HepG2 (cell line): ENCODE results near the gene COL18A1. TPM values are rescaled to one million over a fixed set of nuclear protein-coding genes. Genes with fewer than 3 reads are reported as not detected.
A peak's percentile ranks its signal among the peaks of the same experiment; 100 is the strongest.

ENCODE experiments used
- ATAD3A ChIP-seq: sonication (generic); formaldehyde crosslinking; IDR thresholded peaks from 2 replicates; pipeline ENCODE4 v1.4.0; 2020; ENCODE audit warnings: missing genetic modification reagents
- CEBPB ChIP-seq: IDR thresholded peaks from 2 replicates; pipeline ENCODE4 v1.6.1; 2011; ENCODE audit warnings: low read depth, low read length, improper control_type of control experiment, borderline replicate concordance
- CENPT ChIP-seq: sonication (generic); formaldehyde crosslinking; IDR thresholded peaks from 2 replicates; pipeline ENCODE4 v1.8.0; 2022; ENCODE audit warnings: low read depth, mild to moderate bottlenecking, moderate library complexity, missing genetic modification reagents
- CHD2 ChIP-seq: IDR thresholded peaks from 2 replicates; pipeline ENCODE4 v1.6.1; 2011; ENCODE audit warnings: low read depth, low read length, improper control_type of control experiment
- DR1 ChIP-seq: sonication (generic); formaldehyde crosslinking; IDR thresholded peaks from 2 replicates; pipeline ENCODE4 v1.8.0; 2021; ENCODE audit warnings: mild to moderate bottlenecking, missing genetic modification reagents, inconsistent platforms
- EEA1 ChIP-seq: sonication (generic); formaldehyde crosslinking; IDR thresholded peaks from 2 replicates; pipeline ENCODE4 v1.5.1; 2020; ENCODE audit warnings: mild to moderate bottlenecking, missing genetic modification reagents, borderline replicate concordance
- ERF ChIP-seq: IDR thresholded peaks from 2 replicates; pipeline ENCODE4 v1.6.1; 2018; ENCODE audit warnings: missing biosample characterization, missing genetic modification reagents
- FOXO1 ChIP-seq: sonication (generic); formaldehyde crosslinking; IDR thresholded peaks from 2 replicates; pipeline ENCODE4 v1.4.0; 2020; ENCODE audit warnings: missing genetic modification reagents
- KDM3A ChIP-seq: IDR thresholded peaks from 2 replicates; pipeline ENCODE4 v1.6.1; 2018; ENCODE audit warnings: low read depth, missing compliant biosample characterization
- KMT2A ChIP-seq: sonication (generic); formaldehyde crosslinking; IDR thresholded peaks from 2 replicates; pipeline ENCODE4 v1.4.0; 2020; ENCODE audit warnings: missing genetic modification reagents
- RAD51 ChIP-seq: fragments of 450-650 bp; IDR thresholded peaks from 2 replicates; pipeline ENCODE4 v1.6.1; 2016; ENCODE audit warnings: borderline replicate concordance
- SNAPC2 ChIP-seq: sonication (generic); formaldehyde crosslinking; IDR thresholded peaks from 2 replicates; pipeline ENCODE4 v1.8.1; 2022; ENCODE audit warnings: mild to moderate bottlenecking, missing genetic modification reagents
- UBTF ChIP-seq: sonication (generic); formaldehyde crosslinking; IDR thresholded peaks from 2 replicates; pipeline ENCODE4 v1.4.0; 2020; ENCODE audit warnings: mild to moderate bottlenecking, missing genetic modification reagents
- WIZ ChIP-seq: sonication (generic); formaldehyde crosslinking; IDR thresholded peaks from 2 replicates; pipeline ENCODE4 v1.5.1; 2020; ENCODE audit warnings: mild to moderate bottlenecking, missing genetic modification reagents
- ZBTB20 ChIP-seq: sonication (generic); formaldehyde crosslinking; IDR thresholded peaks from 2 replicates; pipeline ENCODE4 v1.8.1; 2023; ENCODE audit warnings: missing genetic modification reagents, low read depth, mild to moderate bottlenecking, borderline replicate concordance
- ZHX1 ChIP-seq: sonication (generic); formaldehyde crosslinking; IDR thresholded peaks from 2 replicates; pipeline ENCODE4 v1.8.1; 2022; ENCODE audit warnings: low read depth, mild to moderate bottlenecking, missing genetic modification reagents
- ZNF12 ChIP-seq: sonication (generic); formaldehyde crosslinking; IDR thresholded peaks from 2 replicates; pipeline ENCODE4 v1.5.0; 2020; ENCODE audit warnings: missing genetic modification reagents
- ZNF354B ChIP-seq: sonication (generic); formaldehyde crosslinking; IDR thresholded peaks from 2 replicates; pipeline ENCODE4 v1.8.0; 2022; ENCODE audit warnings: mild to moderate bottlenecking, missing genetic modification reagents
- ZNF451 ChIP-seq: sonication (generic); formaldehyde crosslinking; IDR thresholded peaks from 2 replicates; pipeline ENCODE4 v1.5.0; 2020; ENCODE audit warnings: mild to moderate bottlenecking, missing genetic modification reagents
- polyA plus RNA-seq, 8 experiments: library from polyadenylated mRNA; depleted of rRNA in 3 of 8; stranded (reverse) in 7 of 8; unstranded in 1 of 8; fragments of >200 nt; fragmentation: Illumina TruSeq in 4 of 8; extraction: Trizol in 4 of 8; gene quantifications; 2 replicates each; pipeline versions ENCODE4 v1.2.1 to v1.2.3, GENCODE V29; 2011 to 2016; ENCODE audit warnings: low read depth in 4 of 8, missing spikeins in 1 of 8, mixed read lengths in 1 of 8; ENCODE audit not compliant: insufficient read depth in 1 of 8
- total RNA-seq, 5 experiments: library from RNA; depleted of rRNA; stranded (reverse); fragments of >200 nt; fragmentation: Illumina TruSeq; extraction: Trizol; gene quantifications; 2 replicates each; pipeline ENCODE4 v1.2.3, GENCODE V29; 2016; ENCODE audit warnings: low read depth in 1 of 5
- TF ChIP-seq, protein P1 (sequence below): sonication (generic); formaldehyde crosslinking; IDR thresholded peaks from 2 replicates; pipeline ENCODE4 v1.5.0; 2020; ENCODE audit warnings: missing genetic modification reagents
- TF ChIP-seq, protein P2 (sequence below): sonication (generic); formaldehyde crosslinking; IDR thresholded peaks from 2 replicates; pipeline ENCODE4 v1.4.0; 2020; ENCODE audit warnings: missing genetic modification reagents; ENCODE audit errors: not compliant biosample characterization

The COL18A1 gene
- total and polyA plus RNA-seq, 2 of the 13 experiments (the other 11 are each of a cell fraction or from before 2014, with no cell fraction given): 79.0 to 102 TPM

- TF ChIP-seq UBTF: peak; percentile 67; the same call in 1 of the 2 replicates
- TF ChIP-seq ZNF354B (CRISPR knock-in tag): no peak
- TF ChIP-seq, protein P1, sequence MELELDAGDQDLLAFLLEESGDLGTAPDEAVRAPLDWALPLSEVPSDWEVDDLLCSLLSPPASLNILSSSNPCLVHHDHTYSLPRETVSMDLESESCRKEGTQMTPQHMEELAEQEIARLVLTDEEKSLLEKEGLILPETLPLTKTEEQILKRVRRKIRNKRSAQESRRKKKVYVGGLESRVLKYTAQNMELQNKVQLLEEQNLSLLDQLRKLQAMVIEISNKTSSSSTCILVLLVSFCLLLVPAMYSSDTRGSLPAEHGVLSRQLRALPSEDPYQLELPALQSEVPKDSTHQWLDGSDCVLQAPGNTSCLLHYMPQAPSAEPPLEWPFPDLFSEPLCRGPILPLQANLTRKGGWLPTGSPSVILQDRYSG: no peak
- no peak for TF ChIP-seq KMT2A (CRISPR knock-in tag)
- TF ChIP-seq WIZ (CRISPR knock-in tag): no peak; the same call in 1 of the 2 replicates
- TF ChIP-seq ATAD3A (CRISPR knock-in tag): no peak
- no peak for TF ChIP-seq CEBPB
- TF ChIP-seq DR1 (CRISPR knock-in tag): no peak
- TF ChIP-seq, protein P2, sequence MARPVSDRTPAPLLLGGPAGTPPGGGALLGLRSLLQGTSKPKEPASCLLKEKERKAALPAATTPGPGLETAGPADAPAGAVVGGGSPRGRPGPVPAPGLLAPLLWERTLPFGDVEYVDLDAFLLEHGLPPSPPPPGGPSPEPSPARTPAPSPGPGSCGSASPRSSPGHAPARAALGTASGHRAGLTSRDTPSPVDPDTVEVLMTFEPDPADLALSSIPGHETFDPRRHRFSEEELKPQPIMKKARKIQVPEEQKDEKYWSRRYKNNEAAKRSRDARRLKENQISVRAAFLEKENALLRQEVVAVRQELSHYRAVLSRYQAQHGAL (CRISPR knock-in tag): no peak
- TF ChIP-seq SNAPC2: no peak
- TF ChIP-seq KDM3A (CRISPR knock-in tag): no peak; the same call in 1 of the 2 replicates
- TF ChIP-seq ERF (CRISPR knock-in tag): peak; percentile 58; the same call in 1 of the 2 replicates
- TF ChIP-seq RAD51: no peak
- peak; percentile 51; the same call in 1 of the 2 replicates for TF ChIP-seq ZBTB20 (CRISPR knock-in tag)
- TF ChIP-seq ZNF451 (CRISPR knock-in tag): no peak
- no peak for TF ChIP-seq CENPT
- no peak for TF ChIP-seq ZNF12 (CRISPR knock-in tag)
- TF ChIP-seq EEA1 (CRISPR knock-in tag): no peak
- TF ChIP-seq ZHX1: peak; percentile 43; the same call in 1 of the 2 replicates
- no peak for TF ChIP-seq CHD2
- peak; percentile 30; the same call in 1 of the 2 replicates for TF ChIP-seq FOXO1
These were observed 124.2 kb downstream of the COL18A1 start (continued) for GRCh38 chr21:45528981-45529784.
